Measurements from ENCODE around the gene HOXB8. TPM values are rescaled to one million over a fixed set of nuclear protein-coding genes. Genes with fewer than 3 reads are reported as not detected.

HOXB8 gene
- total RNA-seq, 1 donor from 2014 or later, result not detected

- Mint-ChIP-seq H3K36me3 (ENCODE audit: low read depth) (no peaks in the 10 kb centered on the region), H3K4me1 (ENCODE audit: low read depth) (no peaks in the 10 kb centered on the region), H3K9me3 (ENCODE audit: low read depth) (no peaks in the 10 kb centered on the region), H3K27me3 (ENCODE audit: low read depth) (peaks cover 56% of the 10 kb centered on the region), H3K4me3 (ENCODE audit: unreplicated experiment) (no peak overlapping the region), H3K27ac (ENCODE audit: unreplicated experiment) (no peak overlapping the region)
- TF ChIP-seq CTCF (IDR thresholded peaks at IDR 0.05), result no peak
- no peak for DNase-seq (ENCODE audit: low spot score)
These were observed 47.9 kb downstream of the HOXB8 start for GRCh38 chr17:48567209-48567608.

- TF ChIP-seq CTCF (IDR thresholded peaks at IDR 0.05), result no peak
- Mint-ChIP-seq H3K27ac (ENCODE audit: unreplicated experiment) (no peak overlapping the region), H3K9me3 (ENCODE audit: low read depth) (no peaks in the 10 kb centered on the region), H3K4me3 (ENCODE audit: unreplicated experiment) (no peak overlapping the region), H3K27me3 (ENCODE audit: low read depth) (peaks cover 56% of the 10 kb centered on the region), H3K4me1 (ENCODE audit: low read depth) (no peaks in the 10 kb centered on the region), H3K36me3 (ENCODE audit: low read depth) (no peaks in the 10 kb centered on the region)
- DNase-seq (ENCODE audit: low spot score), result no peak
These were observed 48.4 kb downstream of the HOXB8 start for GRCh38 chr17:48566717-48567116.

DNA sequence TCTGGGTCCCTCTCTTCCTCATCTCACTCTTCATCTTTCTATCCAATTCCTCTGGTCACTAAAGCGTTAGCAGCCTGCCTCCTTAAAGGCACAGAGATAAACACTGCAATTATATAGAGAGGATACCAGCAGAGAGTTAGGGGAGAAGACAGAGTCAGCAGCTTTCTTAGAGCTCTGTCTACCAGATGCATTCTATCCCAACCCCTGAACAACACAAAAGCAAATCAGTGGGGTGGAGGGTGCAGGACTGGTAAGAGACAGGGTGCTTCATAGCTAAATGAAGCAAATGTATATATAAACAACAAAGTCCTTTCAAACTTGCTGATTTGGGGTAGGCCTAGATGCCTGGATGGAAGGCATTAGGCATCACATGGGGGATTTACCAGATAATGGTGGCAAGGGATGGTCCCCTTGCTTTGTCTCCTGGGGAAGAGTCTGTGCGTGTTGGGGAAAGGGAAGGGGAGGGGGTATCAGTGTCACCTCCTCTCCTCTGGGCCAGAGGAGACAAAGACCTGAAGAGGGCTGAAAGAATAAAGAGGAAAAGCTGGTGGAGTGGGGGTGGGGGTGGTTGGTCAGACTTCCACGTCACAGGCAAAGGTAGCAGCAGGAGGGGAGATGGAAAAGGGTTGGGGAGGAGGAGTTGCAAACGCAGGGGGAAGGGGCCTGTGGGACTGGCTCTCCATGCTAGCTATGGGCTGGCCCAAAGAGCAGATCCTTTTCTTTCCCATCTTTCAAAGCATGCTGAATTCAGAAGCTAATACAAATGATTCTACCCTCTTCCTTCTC lies 49.0 kb downstream of the HOXB8 start:
- H3K36me3 Mint-ChIP-seq (ENCODE audit: low read depth), result no peaks in the 10 kb centered on the region
- H3K9me3 Mint-ChIP-seq (ENCODE audit: low read depth), result no peaks in the 10 kb centered on the region
- H3K27me3 Mint-ChIP-seq (ENCODE audit: low read depth), result peaks cover 56% of the 10 kb centered on the region
- H3K4me1 Mint-ChIP-seq (ENCODE audit: low read depth), result no peaks in the 10 kb centered on the region
- H3K4me3 Mint-ChIP-seq (ENCODE audit: unreplicated experiment), result no peak overlapping the region
- TF ChIP-seq CTCF (IDR thresholded peaks at IDR 0.05), result no peak
- no peak for DNase-seq (ENCODE audit: low spot score)
- no peak overlapping the region for H3K27ac Mint-ChIP-seq (ENCODE audit: unreplicated experiment)

DNA sequence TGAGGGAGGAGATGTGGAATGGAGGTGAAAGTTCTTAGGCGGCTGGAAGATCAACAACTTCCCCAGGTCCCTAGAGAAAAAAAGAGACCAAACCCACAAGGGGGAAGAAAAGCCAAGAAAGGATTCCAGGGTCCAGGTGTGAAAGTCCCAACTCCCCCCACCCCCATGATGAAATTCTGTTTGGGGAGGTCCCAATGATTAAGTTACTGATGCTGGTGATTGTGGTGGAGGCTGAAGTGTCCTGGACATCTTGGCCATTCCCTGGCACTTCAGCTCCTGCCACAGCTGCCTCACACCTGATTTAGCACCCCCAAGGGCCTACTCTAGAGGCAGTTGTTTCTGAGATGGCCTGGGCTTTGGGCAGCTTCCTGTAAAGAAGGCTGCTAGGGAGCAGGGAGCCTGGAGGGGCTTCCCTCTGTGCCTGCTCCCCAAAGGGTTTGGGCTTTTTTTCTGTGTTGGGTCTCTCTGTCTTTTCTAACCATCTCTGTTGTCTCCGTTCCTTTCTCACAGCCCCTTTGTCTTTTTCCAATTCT lies 50.0 kb downstream of the HOXB8 start:
- no peak for TF ChIP-seq CTCF (IDR thresholded peaks at IDR 0.05)
- H3K27ac Mint-ChIP-seq (ENCODE audit: unreplicated experiment), result no peak overlapping the region
- no peak overlapping the region for H3K4me3 Mint-ChIP-seq (ENCODE audit: unreplicated experiment)
- no peak for DNase-seq (ENCODE audit: low spot score)
- H3K36me3 Mint-ChIP-seq (ENCODE audit: low read depth), result no peaks in the 10 kb centered on the region
- no peaks in the 10 kb centered on the region for H3K9me3 Mint-ChIP-seq (ENCODE audit: low read depth)
- H3K27me3 Mint-ChIP-seq (ENCODE audit: low read depth), result peaks cover 55% of the 10 kb centered on the region
- no peaks in the 10 kb centered on the region for H3K4me1 Mint-ChIP-seq (ENCODE audit: low read depth)

DNA sequence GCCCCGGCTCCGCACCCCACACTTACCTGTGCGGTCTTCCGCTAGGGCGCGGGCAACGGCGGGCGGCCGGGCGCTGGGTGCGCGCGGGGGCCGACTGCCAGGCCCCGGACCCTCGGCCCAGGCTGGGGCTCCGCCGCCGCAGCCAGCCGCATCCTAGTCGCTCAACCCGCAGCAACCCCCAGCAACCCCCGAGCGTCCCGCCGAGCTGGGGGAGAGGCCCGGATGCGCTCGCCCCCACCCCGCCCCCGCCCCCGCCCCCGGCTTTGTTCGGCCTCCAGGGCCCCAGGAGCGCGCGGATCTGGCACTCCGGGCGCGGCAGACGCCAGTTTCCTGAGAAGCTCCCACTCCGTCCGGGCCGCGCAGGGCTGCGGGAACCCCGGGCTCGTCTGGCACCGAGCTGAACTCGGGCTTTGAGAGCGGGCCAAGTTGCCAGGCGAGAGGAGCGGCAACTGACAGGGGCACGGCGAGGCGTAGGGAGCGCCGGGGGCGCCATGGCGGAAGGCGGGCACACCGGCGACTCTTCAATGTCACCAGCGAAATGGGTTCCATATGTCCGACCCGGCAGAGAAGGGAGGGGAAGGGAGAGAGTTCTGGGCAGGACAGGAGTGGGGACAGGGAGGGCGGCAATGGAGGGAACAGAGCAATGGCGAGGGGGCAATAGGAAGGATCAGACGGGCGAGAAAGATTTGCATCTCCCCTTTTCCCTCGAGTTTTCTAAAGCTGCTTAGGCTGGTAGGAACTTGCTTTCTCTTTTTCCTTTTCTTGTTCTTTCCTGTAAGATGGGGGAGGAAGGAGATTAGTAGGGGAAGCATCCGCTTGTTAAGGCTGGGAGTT lies 50.7 kb downstream of the HOXB8 start:
- H3K9me3 Mint-ChIP-seq (ENCODE audit: low read depth), result no peaks in the 10 kb centered on the region
- no peak for TF ChIP-seq CTCF (IDR thresholded peaks at IDR 0.05)
- no peak overlapping the region for H3K4me3 Mint-ChIP-seq (ENCODE audit: unreplicated experiment)
- H3K27me3 Mint-ChIP-seq (ENCODE audit: low read depth), result peaks cover 55% of the 10 kb centered on the region
- H3K4me1 Mint-ChIP-seq (ENCODE audit: low read depth), result no peaks in the 10 kb centered on the region
- no peaks in the 10 kb centered on the region for H3K36me3 Mint-ChIP-seq (ENCODE audit: low read depth)
- no peak overlapping the region for H3K27ac Mint-ChIP-seq (ENCODE audit: unreplicated experiment)
- no peak for DNase-seq (ENCODE audit: low spot score)

Measured in chondrocyte (in vitro differentiated cells).